GM19043 (cell line): ENCODE data around the gene PM20D1.
A peak's percentile ranks its signal among the peaks of the same experiment; 100 is the strongest.
"Not testable (repeated sequence)": the region's sequence is repeated elsewhere in the genome, so short reads cannot be mapped to it uniquely, and the experiment has no call there.

ENCODE experiments used
- ATAC-seq: cut with Tn5 transposase; IDR thresholded peaks from one replicate; pipeline ENCODE4 v1.9.1; 2021; ENCODE audit warnings: low read depth; ENCODE audit not compliant: unreplicated experiment

PM20D1 gene

DNA sequence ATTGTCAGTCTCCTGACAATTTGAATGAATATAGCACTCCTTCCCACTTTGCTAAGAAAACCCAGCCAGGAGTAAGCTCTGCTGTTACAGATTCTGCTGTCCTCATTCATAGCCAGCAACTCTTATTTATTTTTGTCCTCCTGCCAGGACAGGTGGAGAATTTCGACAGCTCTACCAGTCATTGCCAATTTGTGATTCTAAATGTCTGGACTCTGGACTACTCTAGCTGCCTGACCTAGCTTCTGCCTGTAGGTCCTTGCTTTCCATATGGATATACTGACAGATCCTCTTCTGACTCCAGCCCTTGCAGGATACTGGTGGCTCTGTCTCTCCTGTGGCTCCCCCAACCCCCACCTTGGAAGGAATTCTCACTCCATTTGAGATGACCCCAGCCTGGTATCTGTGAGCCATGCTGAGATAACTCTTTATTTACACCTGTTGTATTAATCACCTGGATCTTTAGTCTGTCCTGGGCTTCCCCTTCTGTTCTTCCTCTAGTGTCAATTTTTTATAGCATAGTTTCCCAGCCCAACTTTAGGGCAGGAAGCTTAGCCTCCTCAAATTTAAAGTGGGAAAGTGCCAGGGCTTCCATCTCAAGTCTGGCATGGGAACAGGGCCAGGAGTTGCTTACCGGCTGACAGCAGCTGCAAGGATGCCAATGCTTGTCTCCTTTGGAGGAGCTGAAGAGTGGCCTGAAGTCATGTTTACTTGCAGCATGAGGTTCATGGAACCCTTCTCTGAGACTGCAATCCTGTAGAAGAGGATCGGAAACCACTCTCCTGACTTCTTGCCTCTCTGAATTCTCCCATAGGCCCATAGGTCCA, 6.7 kb downstream of the PM20D1 start:
- no peak for ATAC-seq

DNA sequence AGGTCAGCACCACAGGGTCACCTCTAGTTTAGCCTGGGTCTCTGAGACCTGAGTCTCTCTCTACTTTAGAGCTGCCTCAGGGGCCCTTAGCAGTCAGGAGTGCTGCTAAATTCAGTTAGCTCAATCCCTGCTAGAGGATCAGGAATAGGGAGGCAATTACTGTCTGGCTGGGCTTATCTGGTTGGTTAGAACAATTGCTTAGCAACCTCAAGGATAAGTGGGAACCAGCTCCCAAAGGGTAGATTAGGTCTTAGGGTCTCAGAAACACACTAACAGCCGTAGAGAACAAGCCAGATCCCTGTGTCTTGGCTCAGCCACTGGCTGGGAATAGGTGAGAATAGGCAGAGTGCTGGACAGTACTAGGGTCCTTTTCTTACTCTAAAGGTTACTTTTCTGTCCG, 7.7 kb downstream of the PM20D1 start:
- ATAC-seq, result no peak

DNA sequence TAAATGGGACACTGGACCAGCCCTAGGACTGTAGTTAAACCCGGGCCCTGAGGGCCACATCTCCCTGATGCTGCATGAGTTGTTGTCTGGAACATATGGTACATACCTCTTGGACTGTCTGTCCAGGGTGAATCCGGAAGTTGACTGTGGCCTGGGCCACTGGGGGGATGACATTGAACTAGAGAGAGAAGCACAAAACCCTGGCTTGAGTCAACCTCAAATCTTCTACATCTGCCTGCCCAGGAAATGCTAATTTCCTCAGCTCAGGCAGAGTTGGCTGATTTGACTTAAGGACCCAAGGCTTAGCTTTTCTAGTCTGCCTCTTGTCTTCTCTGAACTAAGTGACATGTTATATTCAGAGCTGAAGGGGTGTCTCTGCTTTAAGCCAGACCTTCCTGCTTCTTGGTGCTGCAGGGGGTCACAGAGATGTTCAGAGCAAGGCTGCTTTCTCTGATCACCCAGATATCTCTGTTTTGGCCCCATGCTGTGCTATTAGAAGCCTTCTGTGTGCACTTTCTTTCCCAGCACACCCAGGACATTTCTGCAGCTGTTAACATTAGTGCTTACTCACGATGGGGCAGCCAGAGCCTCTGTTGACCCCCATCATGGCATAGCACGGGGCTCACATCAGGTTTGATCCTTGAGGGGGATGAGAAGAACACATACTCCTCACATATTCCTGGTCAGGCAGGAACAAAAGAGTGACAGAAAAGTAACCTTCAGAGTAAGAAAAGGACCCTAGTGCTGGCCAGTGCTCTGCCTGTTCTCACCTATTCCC, 9.6 kb downstream of the PM20D1 start:
- ATAC-seq, result no peak

DNA sequence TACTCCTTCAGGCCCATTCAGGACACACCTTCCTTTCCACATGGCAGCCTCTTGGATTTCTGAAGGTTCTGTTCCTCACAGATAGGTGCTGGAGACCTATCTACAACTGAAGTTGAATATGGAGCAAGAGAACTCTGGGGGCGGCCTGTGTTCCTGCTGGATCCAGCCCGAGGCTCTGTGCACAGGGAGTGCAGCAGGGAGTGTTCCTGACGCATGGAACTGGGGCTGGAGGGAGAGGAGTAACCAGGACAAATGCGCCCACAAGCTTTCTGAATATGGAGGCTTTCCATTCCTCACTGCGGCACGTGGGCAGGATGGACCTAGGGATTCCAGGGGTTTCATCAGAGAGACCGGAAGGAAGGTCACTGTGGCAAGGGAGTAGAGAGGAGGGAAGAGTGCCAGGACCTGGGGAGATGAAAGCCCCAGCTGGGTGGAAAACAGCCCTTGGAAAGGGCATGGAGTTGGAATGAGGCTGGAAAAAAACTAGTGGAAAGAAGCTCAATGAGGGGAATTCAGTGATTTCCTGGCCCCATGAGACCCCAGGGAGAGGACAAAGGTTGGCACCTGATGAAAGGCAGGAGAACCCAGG, 12.5 kb downstream of the PM20D1 start:
- ATAC-seq, result no peak

DNA sequence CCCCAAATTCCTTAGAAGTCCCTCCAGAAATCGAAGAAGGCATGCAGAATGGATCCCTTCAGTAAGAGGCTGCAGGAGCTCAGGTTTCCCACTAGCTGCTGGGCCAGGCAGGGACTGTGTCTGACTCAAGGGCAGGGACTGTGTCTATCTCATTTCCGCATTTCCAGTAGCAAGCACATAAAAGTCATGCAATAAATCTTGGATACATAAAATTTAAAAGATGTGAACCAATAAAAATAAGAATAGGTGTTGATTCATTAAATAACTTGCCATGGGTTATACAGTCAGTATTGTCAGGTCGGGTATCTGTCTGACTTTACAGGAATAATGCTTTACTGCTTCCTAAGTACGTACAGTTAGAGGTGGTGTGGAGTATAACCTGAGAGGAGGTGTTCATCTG, 15.2 kb downstream of the PM20D1 start:
- no peak for ATAC-seq

DNA sequence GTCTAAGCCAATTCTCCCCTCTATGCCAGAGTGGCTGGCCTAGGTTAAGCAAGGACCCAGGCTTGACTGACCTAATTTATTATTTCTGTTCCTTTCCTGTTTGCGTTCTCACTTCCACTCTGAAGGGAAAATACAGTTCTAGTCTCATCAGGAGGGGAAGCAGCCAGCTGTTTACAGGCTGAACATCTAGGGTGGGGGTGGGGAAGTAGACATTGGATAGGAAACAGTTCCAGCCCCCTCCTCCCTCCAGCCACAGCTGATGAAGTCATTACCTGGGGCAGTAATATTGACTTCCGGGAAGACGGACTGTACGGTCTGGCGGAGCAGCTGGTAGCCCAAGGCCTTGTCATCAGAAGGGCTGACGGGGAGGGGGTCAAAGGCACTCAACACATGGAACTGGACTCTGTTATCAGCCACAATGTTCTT, 17.6 kb downstream of the PM20D1 start:
- no peak for ATAC-seq

DNA sequence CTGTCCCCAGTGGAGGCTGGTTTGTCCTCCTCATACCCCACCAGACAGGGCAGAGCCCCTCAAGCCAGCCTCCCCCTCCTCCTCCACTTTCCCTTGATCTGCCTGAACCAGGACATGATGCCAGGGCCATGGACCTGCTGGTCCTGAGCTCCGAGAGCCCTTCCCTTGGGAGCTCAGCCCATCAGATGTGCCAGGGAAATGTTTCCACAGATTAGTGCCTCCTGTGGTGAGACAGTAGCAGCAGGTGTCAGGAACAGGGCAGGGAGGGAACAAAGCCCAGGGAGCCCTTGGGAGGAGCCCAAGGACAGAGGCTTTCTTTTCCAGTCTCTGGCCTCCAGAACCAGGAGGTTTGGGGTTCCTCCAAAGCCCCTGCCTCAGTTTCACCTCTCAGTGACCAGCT, 22.3 kb downstream of the PM20D1 start:
- no peak for ATAC-seq

DNA sequence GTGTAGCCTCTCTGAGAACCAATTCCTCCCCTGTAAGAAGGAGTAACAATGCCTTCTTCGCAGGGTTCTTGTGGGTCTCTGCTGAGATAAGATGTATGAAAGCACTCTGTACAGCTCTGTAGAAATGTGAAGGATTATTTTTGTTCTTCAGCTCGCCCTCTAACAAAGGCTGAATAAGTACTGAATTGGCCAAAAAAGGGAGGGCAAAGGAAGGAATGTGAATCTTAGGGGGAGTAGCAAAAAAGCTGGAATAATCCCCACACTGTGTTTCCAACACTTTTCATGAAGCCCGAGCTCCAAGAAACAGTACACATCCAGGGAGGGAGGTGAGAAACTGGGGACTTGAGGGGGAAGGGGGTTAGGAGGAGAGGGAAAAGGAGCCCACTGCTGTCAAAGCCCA, 22.9 kb downstream of the PM20D1 start:
- no peak for ATAC-seq

DNA sequence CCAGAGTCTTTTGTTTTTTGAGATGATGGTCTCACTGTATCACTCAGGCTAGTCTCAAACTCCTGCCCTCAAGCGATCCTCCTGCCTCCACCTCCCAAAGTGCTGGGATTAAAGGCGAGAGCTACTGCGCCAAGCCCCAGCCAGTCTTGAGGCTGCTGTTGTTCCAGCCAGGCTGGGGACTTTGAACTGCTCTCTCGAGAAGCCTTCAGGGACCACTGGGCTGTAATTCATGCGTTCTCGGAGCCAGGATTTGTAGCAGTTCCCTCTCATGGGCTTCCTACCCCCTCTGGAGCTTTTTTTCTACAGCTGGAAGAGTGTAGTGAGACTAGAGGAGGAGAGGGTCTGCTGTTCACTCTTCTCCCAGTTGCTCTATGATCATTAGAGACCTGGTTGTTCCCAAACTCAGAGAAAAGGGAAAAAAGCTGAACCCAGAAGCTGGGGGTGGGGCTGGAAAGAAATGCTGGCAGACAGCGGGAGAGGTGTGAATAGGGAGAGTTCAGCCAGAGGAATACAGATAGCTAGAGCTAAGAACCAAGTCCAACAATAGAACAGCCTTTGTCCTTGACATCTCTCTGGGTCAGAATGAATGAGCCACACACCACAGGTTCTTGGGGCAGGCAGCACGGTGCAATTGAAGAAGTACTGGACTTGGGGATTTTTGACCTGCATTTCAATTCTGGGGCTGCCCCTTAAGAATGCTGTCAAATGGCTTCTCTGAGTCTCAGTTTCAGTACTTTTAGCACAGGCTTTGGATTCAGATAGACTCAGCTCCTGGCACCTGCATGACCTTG, 23.7 kb downstream of the PM20D1 start:
- ATAC-seq, result no peak

DNA sequence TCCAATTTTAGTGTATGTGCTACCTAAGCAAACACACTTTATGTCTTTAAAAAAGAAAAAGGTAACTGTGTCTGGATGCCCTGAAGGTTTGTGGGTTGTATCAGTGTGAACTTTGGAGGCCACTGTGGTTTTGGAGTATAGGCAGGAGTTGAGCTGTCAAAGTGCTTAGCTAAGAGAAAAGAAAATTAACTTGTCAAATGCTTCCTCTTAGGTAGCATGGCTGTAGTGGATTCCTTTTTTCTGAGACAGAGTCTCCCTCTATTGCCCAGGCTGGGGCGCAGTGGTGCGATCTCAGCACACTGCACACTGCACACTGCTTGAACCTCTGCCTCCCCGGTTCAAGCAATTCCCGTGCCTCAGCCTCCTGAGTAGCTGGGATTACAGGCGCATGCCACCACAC, 25.8 kb downstream of the PM20D1 start:
- no peak for ATAC-seq

DNA sequence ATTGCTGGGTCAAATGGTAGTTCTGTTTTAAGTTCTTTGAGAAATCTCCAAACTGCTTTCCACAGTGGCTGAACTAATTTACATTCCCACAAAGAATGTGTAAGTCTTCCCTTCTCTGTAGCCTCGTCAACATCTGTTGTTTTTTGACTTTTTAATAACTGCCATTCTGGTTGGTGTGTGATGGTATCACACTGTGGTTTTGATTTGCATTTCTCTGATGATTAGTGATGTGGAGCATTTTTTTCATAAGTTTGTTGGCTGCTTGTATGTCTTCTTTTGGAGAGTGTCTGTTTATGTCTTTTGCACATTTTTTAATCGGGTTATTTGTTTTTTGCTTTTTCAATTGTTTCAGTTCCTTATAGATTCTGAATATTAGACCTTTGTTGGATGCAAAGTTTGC, 26.7 kb downstream of the PM20D1 start:
- not testable (repeated sequence) for ATAC-seq

DNA sequence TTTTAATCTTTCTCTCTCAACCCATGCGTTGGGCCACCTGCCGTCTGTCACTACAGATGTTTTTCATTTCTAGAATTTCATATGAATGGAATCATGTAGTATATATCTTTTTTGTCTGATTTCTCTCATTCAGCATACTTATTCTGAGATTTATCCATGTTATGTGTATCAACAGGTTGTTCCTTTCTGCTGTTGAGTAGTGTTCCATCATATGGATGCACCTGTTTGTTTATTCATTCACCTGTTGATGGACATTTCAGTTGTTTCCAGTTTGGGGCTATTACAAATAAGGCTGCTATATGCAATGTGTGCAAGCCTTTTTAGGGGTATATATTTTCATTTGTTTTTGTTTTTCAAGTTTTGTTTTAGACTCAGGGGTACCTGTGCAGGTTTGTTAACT, 27.5 kb downstream of the PM20D1 start:
- ATAC-seq, result no peak

DNA sequence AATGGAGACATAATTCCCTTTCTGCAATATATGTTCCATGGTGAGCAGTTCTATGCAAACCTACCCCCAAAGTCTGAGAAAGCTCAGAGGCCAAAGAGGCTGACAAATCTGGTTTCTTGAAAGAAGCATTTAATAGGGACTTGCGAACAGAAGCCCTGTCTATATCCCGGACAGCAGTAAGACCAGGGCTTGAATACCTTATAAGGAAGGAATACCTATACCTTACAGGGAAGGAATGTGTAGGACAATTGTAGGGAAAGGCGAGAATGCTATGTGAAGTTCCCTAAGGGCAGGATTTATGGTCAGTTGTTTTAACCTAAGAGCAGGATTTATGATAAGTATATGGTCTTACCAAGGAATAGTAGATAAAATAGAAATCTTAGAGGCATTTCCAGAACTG, 31.9 kb downstream of the PM20D1 start:
- no peak for ATAC-seq

DNA sequence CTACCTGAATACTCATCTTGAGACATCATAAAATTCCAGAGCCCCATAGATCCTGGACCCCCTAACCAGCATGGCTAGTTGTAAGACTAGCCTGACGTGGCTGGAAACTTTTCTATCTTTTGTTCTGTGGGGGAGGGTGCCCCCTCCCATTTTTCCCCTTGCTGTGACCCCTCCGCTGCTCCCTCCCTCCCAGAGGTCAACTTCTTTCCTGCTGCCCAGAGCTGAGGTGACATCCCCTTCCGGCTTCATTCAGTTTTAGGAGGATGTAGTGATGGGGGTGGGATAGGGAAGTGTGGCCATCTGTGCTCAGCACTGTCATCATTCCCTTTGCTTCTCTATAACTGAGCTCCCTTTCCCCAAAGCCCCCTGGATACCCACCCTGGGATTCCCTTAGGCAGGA, 32.6 kb downstream of the PM20D1 start:
- no peak for ATAC-seq

DNA sequence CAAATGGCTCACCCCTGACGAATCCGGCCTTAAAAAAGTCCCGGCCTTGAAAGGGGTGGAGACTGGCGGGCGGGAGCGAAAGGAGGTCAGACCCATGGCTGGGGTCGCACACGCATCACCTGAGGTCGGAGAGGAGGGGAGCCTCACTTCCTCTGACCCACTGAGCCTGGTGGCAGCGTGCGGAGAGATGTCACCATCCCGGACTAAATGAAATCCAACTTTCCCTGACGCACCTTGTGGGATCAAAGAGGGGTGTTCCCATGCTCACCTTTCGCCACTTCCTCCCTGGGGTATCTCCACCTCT, 36.2 kb downstream of the PM20D1 start:
- ATAC-seq, result no peak

DNA sequence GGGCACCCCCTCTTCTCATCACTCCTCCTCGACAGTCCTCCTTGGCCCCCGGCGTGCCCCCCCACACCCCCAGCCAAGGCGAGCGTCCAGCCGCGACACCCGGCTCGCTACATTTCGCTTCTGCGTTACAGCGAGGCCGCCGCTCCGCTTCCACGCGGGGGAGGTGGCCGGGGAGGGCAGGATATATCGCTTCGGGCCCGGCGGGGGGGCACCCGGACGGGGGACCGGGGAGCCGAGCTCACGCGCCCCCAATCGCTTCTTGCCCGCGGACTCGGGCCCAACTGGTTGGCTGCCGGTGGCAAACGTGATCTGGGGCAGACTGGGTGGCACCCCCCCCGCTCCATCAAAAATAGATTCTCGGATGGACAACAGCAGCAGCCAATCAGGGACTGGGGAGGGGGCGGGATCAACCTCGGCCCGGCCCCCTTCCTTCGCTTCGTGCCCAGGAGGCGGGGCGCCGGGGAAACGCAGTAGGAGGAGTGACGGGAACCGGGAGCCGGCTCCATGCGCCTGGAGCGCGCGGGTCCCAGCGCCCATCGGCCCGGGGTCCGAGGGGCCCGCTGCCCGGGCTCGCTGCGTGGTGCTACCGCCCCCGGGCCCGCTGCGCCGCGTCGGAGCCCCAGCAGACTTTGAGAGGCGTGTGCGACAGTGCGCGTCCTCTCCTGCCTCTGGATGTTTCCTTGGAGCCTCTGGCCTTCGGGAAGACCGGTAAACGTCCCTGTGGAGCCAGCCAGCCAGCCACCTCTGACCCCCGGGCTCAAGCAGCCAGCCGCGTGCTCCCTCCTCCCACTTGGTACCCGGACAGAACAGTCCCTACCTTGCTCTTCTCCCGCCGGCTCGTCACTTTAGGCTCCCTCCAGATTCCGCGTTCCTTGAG, 36.8 kb downstream of the PM20D1 start, which contains the start of gene SLC41A1:
TSS of gene SLC41A1 (minus strand) at position 321 of the 877 bp plus-strand sequence. CDS start 2,757 bp downstream, outside the sequence.
- ATAC-seq, result peak; percentile 59

DNA sequence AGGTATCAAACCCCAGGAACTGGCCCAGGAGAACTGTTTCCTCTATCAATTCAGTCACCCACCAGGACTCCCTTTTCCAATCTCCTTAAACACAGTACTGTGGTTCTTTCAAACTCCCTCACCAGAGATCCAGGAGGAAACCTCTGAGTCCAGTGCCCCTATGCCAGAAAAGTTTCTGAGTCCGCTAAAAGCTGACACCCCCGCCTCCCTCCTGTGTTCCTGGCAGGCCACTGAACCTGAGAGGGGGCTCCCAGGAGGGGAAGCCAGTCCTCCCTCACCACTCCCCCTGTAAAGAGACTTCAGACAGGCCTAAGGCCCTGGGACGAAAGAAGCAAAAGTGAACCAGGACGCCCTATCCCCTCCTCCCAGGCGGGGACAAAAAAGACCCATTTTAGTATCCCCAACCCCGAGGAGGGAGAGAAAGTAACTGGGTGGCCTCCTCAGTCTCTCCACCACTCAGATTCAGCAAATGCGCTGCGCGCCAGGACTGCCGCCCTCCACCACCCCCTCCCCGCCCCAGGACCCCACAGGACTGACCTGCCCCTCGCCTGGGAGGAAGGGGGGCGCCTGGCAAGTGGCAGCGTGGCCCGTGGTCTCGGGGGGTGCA, 37.6 kb downstream of the PM20D1 start:
- no peak for ATAC-seq

DNA sequence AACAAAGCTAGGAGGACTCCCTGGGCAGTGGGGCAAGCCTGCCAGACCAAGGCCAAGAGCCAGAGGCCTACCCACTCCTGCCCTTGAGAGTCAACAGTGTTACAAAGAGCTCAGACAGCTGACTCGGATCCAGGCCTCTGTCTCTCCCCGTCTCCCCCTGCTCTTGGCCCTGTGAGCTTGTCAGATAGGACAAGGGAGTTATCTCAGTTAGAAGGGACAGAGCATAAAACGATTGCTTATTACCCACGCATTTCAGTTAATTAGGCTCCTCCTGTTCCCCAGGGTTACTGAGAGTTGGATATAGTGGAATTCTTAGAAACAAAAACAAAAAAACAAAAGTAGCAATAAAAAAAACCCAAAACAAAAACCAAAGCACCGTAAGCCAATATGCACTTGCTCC, 38.3 kb downstream of the PM20D1 start:
- no peak for ATAC-seq

DNA sequence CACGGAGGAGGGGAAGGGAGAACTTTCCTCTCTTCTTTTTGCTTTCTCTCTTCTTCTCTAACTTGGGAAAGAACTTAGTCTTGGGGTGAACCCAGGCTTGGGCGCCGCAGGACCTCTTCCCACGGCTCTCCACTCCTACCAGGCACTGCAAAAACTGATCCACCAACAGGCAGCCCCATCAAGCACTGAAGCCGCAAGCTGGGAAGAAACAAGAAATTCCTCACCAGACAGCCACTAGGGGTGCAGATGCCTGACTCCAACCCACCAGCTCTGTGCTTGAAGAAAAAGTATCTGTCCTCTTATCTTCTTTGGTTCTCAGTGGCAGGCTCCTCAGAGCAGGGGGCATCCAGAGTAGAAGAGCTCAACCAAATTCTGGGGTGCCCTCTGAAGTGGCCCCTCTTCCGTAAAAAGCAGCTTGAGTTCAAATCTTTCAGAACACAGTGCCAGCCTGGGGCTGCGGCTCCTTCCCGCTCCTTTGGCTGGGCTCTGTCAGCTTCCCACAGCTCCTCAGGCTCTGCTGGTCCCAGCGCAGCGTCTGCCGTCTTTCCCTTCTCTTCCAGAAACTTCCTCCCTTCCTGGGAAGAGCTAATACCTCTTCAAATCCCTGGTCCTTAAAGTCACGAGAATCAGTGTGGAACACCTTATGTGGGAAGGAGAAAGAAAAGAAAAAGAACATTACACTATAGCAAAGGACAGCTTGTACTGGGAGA, 39.3 kb downstream of the PM20D1 start:
- no peak for ATAC-seq
